Stimulated activated naive CD4-positive, alpha-beta T cell treated with Interleukin-2 at 50 U/mL for 16 hours (primary cell): ENCODE data around the gene GSTO2.

ENCODE experiments used
- DNase-seq: peaks from one replicate; lab custom pipeline; 2025; lab: John Stamatoyannopoulos, UW

GSTO2 gene

GRCh38 chr10:104326991-104327610, 58.1 kb downstream of the GSTO2 start:
- no peak for DNase-seq

GRCh38 chr10:104327745-104328645, 59.0 kb downstream of the GSTO2 start:
- DNase-seq = no peak

DNA sequence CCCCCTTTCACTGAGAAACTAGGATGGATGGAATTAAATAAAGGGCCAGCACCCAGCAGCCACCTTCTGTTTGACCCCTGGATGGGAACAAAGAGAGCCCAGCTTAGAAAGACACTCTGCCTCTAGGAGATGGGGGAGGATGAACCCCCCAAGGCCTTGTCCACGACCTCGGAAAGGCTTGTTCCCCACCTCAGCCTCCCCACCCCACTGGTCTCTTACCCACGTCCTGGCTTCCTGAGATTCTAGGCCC, 59.6 kb downstream of the GSTO2 start:
- DNase-seq = no peak

DNA sequence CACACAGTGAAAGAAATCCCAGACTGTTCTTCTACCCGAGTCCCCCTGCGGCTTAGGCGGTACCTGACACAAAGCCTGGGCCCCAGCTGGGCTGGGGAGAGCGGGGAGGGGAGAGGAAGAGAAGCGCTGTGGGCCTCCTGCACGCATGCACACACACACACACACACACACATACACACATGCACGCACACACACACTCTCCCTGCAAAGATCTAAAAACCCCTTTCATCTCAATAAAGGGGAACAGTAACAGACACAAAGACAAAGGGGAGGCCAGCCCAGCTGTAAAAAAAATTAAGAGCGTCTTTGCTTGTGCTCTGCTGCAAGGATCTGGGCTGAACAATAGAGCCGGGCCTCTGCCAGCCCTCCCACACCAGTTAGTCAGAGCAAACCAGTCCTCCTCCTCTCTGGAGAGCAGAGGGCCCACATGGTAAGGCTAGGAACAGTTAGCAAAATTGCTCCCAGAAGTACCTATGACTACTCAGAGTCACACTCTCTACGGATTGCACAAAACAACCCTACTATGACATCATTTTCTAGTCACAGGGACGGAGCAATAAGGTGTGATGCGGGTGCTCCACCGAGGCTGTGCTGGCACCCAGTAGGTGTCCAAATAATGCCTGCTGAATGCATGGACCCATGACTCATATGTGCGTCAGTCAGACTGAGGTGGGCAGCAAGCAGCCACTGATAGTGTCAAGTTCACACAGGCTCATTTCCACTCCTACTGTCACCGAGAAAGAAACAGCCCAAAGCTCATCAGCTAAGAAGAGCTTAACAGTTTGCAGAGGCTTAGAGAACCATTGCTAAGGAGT, 60.1 kb downstream of the GSTO2 start:
- peak; percentile 87 for DNase-seq

DNA sequence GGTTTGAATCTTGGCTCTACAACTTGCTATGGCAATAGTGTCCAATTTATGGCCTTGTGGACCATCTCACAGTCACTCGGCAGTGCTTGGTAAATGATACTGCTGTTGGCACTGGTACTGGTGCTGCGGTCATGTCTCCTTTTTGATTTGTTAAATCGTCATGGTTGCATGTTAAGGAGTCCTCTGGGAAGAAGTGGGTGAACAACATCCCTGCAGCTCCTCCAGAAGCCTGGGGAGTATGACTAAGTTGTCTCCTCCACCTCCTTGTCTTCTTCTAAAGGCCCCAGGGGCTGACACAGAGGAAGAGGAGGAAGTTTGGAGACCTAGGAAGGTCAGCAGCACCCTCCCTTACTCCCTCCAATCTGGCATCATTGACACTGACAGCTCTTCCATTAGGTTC, 60.8 kb downstream of the GSTO2 start:
- DNase-seq = no peak

DNA sequence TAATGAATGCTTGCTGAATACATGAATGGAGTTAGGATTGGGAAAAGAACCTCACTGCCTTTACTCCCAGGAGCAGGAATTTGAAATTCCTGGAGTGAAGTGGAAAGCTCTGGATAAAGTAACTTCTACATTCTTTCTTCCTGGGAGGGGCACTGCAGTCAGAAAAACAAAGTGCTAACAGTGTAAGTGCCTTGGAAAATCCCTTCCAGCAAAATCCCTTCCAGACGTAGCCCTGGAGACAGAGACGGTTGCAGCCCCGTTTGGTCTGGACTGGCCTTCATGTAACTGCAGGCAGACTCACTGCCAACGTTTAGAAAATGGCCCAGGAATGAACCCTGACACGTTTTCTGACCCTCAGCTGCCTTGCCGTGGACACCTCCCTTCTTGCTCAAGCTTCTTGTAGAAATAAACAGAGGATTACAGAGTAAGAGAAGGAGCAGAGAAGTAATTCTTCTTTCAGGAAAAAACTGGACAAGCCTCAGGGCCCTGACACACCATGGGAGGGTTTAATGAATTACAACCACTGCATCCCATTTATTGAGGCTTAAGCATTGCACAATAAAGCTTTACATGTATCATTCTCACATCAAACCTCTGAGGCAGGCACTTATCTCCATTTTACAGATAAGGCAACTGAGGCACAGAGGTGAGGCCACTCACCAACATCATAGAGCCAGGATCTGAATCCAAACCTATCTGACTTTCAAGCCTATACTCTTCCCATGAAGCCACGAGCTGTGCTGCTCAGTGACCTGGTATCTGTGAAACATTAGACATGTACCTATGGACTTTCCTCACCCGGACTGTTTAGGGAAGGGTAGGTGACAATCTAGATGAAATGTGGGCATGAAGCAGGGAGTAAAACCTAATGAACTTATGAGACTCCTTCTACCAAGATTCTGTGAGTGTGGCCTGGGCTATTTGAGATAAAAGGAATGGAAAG, 61.5 kb downstream of the GSTO2 start:
- DNase-seq = no peak

DNA sequence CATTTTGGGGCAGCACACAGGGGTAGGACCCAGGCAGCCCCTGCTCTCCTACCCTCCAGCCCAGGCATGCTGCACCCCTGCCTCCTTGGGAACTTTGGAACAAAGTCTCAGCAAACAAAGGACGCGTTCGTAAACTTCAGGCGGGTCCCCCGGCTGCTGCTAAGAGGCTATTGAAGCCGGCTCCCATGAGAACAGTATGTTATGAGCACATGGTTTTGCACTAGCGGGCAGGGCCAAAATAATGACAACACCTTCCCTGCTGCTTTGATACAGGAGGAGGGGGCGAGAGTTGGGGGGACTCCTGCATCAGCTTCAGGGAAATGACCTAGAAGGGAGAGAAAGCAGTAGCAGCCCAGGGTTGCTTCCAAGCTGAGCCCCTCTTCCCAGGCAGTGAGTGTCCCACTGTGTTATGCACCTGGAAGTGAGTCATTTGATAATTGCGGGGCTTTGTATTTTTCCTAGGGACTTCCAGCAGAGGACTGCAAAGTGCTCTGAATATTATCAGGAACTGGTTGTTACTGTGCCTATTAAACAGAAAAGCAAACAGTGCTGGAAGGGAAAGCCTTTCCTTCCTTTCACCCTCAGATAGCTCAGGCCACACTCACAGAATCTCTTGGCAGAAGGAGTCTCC, 62.3 kb downstream of the GSTO2 start:
- DNase-seq = no peak

DNA sequence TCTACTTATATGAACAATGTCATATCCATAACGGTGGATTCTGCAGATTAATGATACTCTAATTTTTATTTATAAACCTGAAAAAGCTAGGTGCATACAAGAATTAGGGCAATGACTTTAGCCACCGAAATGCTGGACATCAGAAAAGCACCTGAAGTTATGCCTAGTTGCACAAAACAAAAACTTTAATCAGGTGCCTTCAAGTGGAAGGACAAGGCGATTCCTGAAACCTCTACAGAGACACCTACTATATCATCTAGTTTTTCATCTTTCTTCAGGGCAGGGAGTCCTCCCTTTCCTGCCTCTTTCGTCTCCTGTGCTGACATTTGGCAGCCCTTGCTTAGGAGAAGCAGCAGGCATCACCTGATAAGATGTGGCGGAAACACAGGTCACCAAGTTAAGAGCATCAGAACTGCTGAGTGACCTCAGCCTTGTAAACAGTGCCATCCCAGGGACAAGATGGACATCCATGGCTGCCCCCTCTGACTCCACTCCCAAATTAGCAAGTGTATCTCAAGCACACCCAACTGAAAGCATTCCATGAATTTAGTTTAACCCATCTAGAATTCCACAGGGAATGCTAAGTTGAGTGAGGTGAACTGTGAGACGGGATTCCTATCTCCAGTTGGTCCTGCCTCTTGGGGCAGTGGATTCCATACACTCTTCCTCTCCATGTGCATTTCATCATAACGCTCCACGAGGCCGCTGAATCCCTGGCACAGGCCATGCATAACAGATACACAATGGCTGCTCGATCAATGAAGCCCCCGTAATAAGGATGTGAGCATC, 63.5 kb downstream of the GSTO2 start:
- no peak for DNase-seq

GRCh38 chr10:104333032-104333727, 64.2 kb downstream of the GSTO2 start:
- peak; percentile 21 for DNase-seq

DNA sequence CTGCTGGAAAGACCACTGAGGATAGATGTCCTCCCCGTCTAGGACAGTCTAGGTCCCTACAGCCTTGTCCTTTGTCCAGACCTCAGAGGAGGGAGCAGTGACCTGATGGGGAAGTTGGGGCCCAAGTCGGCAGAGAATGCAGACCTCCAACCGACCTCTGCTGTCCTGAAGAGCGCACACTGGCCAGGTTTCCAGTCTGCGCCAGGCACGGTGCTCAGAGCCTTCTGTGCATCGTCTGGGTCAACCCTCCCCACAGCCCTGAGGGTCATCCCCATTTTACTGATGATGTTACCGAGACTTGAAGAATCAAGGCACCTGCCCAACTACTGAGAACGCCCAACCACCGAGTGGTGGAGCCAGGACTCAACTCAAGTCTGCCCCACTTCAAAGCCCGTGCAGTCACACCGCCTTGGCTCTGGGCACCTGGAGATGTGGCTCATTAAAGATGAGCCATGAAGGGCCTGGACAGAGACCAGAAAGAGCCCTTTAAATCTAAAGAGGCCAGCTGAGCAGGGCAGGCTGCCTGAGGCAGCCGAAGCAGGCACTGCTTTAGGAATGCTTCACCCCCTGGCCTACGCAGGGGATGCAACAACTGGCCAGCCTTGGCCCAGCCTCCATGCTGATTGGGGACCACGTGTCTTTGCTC, 64.9 kb downstream of the GSTO2 start:
- DNase-seq = no peak

DNA sequence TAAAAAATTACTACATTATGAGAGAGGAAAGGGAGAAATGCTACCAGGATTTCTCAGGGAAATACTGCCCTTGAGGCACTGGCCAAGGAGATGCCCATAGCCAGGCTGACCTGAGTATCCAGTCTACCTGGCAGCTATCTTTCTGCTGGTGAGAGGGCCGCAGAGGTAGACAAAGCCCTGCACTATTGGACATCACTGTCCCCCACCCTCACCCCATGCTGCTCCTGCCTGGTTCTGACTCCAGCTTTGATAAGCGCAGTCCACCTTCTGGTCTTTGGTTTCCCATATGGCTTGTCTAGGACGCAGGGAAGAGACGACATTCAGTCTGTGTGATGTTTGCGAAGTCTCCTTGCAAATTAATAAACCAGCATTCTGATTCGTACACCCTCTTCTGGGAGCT, 65.6 kb downstream of the GSTO2 start:
- DNase-seq = no peak

GRCh38 chr10:104334965-104335650, 66.1 kb downstream of the GSTO2 start:
- DNase-seq = no peak

GRCh38 chr10:104336821-104337467, 68.0 kb downstream of the GSTO2 start:
- DNase-seq = no peak

DNA sequence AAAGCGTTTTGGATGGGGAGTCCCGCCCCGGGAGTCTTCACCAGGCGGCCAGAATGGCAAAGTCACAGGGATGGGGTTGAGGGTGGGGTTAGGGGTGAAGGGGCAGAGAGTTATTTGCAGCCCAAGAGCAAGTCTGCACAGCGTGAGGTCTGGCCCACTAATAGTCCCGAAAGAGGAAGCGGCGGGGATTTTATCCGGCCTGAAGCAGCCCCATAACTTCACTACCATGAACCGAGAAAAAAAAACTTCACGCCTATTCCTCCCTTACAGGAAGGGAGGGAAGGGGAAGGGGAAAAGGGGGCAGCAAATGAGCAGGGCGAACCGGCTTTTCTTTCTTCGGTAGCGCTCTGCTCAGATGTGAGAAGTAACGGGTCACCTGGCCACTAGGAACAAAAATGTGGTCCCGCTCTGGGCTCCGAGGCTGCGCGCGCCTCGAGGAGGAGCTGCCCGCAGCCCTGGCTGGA, 68.6 kb downstream of the GSTO2 start:
- no peak for DNase-seq

DNA sequence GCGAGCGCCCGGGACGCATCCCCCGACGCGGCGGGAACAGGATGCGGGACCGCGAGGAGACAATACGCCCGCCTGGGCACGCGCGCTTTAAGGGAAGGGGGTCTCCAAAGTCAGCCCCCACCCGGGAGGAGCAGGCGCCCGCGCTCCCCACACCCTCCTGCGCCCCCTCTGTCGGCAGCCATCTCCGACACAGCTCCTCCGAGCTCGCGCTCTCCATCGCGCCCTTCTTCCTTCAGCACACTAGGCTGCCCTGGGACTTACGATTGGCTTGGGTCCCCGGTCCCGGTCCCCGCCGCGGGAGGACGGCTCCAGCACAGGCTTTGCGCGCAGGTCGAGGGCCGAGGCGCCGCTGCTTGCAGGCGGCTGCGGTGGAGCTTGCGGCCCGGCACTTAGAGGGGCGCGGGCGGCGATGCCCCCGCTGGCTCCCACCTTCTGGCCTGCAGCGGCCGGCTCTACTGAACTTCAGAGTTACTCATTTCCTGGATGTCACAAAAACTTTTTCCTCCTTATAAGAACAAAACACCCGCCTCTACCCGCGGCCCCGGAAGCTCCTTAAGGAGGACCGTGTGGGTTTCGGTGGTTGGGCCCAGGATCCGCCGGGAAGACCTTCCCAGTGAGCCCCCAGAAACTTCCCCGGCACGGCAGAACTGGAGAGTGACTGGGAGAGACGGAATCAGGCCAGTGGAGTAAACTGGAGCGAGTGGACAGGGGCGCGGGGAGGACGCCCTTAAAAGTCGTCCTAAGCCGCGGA, 69.2 kb downstream of the GSTO2 start, which contains the start of gene ITPRIP:
Gene ITPRIP, minus strand, starts transcription at position 481 of the 751 bp plus-strand sequence. CDS start 22,414 bp downstream, outside the sequence.
- peak; percentile 78 for DNase-seq

DNA sequence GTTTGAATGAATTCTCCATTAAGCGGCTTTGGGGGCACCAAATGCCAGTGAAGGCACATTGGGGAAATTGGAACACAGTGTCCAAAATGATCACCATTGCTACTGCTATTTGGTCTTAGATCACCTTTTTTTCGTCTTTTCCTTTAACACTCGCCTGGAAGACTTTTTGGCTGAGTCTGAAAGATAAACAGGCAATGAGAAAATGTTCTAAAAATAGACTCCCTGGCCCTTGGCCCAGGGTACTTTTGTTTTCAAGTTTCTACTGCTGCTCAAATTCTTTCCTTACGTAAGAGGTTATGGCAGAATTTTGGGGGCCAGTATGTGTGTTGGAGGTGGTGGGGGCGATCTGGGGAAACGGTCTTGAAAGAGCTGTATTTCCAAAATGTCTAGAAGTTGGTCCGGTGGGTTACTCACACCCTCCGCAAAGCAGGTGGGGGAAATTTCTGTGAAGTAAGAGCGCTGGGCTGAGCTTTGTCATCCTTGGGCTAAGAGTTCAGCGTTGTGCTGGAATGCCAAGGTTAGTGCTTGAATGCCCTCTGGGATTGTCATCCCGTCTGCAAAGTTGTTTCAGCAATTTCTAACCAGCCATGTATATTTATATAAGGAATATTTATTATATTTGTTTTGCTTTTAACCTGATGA, 70.6 kb downstream of the GSTO2 start:
- DNase-seq = no peak

DNA sequence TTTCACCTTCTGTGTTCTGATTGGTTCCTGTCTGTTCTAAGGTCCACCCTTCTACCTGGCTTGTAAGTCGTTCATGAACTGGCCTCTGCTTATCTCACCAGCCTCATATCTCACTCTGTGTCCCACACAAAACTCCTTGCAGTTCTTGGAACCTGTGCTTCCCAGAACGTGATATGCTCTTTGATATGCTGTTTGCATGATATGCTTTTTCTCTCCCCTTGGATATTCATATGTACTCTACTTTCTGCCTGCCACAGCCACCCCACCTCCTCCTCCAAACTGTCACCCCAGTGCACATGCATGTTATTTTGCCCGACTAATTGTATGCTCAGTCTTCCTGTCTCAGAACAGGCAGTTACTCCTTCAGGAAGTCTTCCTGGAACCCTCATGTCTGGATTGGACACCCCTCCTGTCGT, 71.1 kb downstream of the GSTO2 start:
- DNase-seq = no peak
